GM12892 (cell line): ENCODE results near the gene KRTAP4-8.

Source experiments
- POLR2A ChIP-seq: IDR thresholded peaks from 2 replicates; pipeline ENCODE4 v1.6.1; 2011; ENCODE audit warnings: low read depth, low read length, control low read depth
- POLR2AphosphoS5 ChIP-seq: IDR thresholded peaks from 2 replicates; pipeline ENCODE4 v1.6.1; 2011; ENCODE audit warnings: low read depth, low read length, control low read depth
- TAF1 ChIP-seq: IDR thresholded peaks from 2 replicates; pipeline ENCODE4 v1.6.1; 2011; ENCODE audit warnings: low read depth, mild to moderate bottlenecking, control low read depth, low read length, borderline replicate concordance

GRCh38 chr17:41140360-41141131 is 42.6 kb upstream of the KRTAP4-8 start, which contains the start of gene KRTAP4-6:
- TF ChIP-seq TAF1 = no peak
- TF ChIP-seq POLR2A = no peak
- TF ChIP-seq POLR2AphosphoS5 = no peak
